ENCODE measurements around the gene SLC1A5.
"Not testable (repeated sequence)": the region's sequence is repeated elsewhere in the genome, so short reads cannot be mapped to it uniquely, and the experiment has no call there.

SLC1A5 gene

GRCh38 chr19:46823049-46823448 is 34.7 kb upstream of the SLC1A5 start:
- H3K4me3 ChIP-seq (IDR thresholded peaks at IDR 0.05; ENCODE audit: insufficient read depth, low read depth, low read length), result no peak overlapping the region
- no peak overlapping the region for H3K27ac ChIP-seq
- H4K20me1 ChIP-seq (ENCODE audit: insufficient read depth), result no peaks in the 10 kb centered on the region
- H3K4me1 ChIP-seq (ENCODE audit: low read depth, poor library complexity, severe bottlenecking), result no peaks in the 10 kb centered on the region
- no peaks in the 10 kb centered on the region for H3K27me3 ChIP-seq (ENCODE audit: insufficient read depth, low read depth)
- TF ChIP-seq CTCF (conservative IDR thresholded peaks at IDR 0.05; ENCODE audit: low read depth, low read length), result no peak
- H3K36me3 ChIP-seq (ENCODE audit: insufficient read depth), result no peaks in the 10 kb centered on the region
- H2AFZ ChIP-seq (ENCODE audit: low read depth), result no peak overlapping the region
- H3K79me2 ChIP-seq (ENCODE audit: insufficient read depth, low read depth), result no peaks in the 10 kb centered on the region
- no peak overlapping the region for H3K9ac ChIP-seq
- H3K4me2 ChIP-seq, result no peak overlapping the region

GRCh38 chr19:46822410-46822787 is 34.0 kb upstream of the SLC1A5 start:
- H3K9ac ChIP-seq; H4K20me1 ChIP-seq (ENCODE audit: insufficient read depth); H3K4me3 ChIP-seq (IDR thresholded peaks at IDR 0.05; ENCODE audit: insufficient read depth, low read depth, low read length); H3K27me3 ChIP-seq (ENCODE audit: insufficient read depth, low read depth); H3K79me2 ChIP-seq (ENCODE audit: insufficient read depth, low read depth); H3K36me3 ChIP-seq (ENCODE audit: insufficient read depth); H3K4me2 ChIP-seq; H2AFZ ChIP-seq (ENCODE audit: low read depth); H3K27ac ChIP-seq; H3K4me1 ChIP-seq (ENCODE audit: low read depth, poor library complexity, severe bottlenecking): not testable (repeated sequence)

- no peak for TF ChIP-seq CTCF (conservative IDR thresholded peaks at IDR 0.05; ENCODE audit: low read depth, low read length)
- no peaks in the 10 kb centered on the region for H3K4me1 ChIP-seq (ENCODE audit: low read depth, poor library complexity, severe bottlenecking)
Observed at GRCh38 chr19:46821512-46822409, 33.4 kb upstream of the SLC1A5 start.

GRCh38 chr19:46818812-46819211 is 30.4 kb upstream of the SLC1A5 start:
- H3K27me3 ChIP-seq (ENCODE audit: insufficient read depth, low read depth), result no peaks in the 10 kb centered on the region
- TF ChIP-seq CTCF (conservative IDR thresholded peaks at IDR 0.05; ENCODE audit: low read depth, low read length), result no peak
- H3K36me3 ChIP-seq (ENCODE audit: insufficient read depth), result no peaks in the 10 kb centered on the region
- H3K4me3 ChIP-seq (IDR thresholded peaks at IDR 0.05; ENCODE audit: insufficient read depth, low read depth, low read length), result no peak overlapping the region
- no peaks in the 10 kb centered on the region for H4K20me1 ChIP-seq (ENCODE audit: insufficient read depth)
- no peak overlapping the region for H3K4me2 ChIP-seq
- H2AFZ ChIP-seq (ENCODE audit: low read depth), result no peak overlapping the region
- H3K79me2 ChIP-seq (ENCODE audit: insufficient read depth, low read depth), result no peaks in the 10 kb centered on the region
- no peaks in the 10 kb centered on the region for H3K4me1 ChIP-seq (ENCODE audit: low read depth, poor library complexity, severe bottlenecking)
- no peak overlapping the region for H3K27ac ChIP-seq
- H3K9ac ChIP-seq, result no peak overlapping the region

More at GRCh38 chr19:46821512-46822409, 33.4 kb upstream of the SLC1A5 start:
- no peak overlapping the region for H3K9ac ChIP-seq
- no peak overlapping the region for H2AFZ ChIP-seq (ENCODE audit: low read depth)
- H3K79me2 ChIP-seq (ENCODE audit: insufficient read depth, low read depth), result no peaks in the 10 kb centered on the region
- H3K27me3 ChIP-seq (ENCODE audit: insufficient read depth, low read depth), result no peaks in the 10 kb centered on the region
- no peak overlapping the region for H3K4me2 ChIP-seq
- no peak overlapping the region for H3K27ac ChIP-seq
- H3K4me3 ChIP-seq (IDR thresholded peaks at IDR 0.05; ENCODE audit: insufficient read depth, low read depth, low read length), result no peak overlapping the region
- no peaks in the 10 kb centered on the region for H4K20me1 ChIP-seq (ENCODE audit: insufficient read depth)
- H3K36me3 ChIP-seq (ENCODE audit: insufficient read depth), result no peaks in the 10 kb centered on the region
